GM13976 (cell line): ENCODE results near the gene PKP3.
"Not testable (repeated sequence)": the region's sequence is repeated elsewhere in the genome, so short reads cannot be mapped to it uniquely, and the experiment has no call there.

ENCODE experiments used
- DNase-seq: peaks from one replicate; pipeline ENCODE4 v3.0.0; 2012; ENCODE audit warnings: low spot score
- CTCF ChIP-seq: IDR thresholded peaks from 2 replicates; pipeline ENCODE4 v1.5.1; 2012; ENCODE audit warnings: borderline replicate concordance, mild to moderate bottlenecking; ENCODE audit not compliant: insufficient read depth; ENCODE audit errors: extremely low read depth, missing control alignments, control extremely low read depth
- in situ Hi-C: fragments of 300-500 bp; cut with MboI; formaldehyde crosslinking; loops from one replicate; pipeline ENCODE4 v1.12.0; 2022; ENCODE audit warnings: low sequenced_read_pairs, mixed read lengths, inconsistent platforms; ENCODE audit not compliant: unreplicated experiment

Gene PKP3

GRCh38 chr11:434496-434895 is 40.5 kb downstream of the PKP3 start:
- in situ Hi-C loops = no loop called here
- no peak for TF ChIP-seq CTCF

GRCh38 chr11:434999-435740 is 41.2 kb downstream of the PKP3 start:
- DNase-seq, in situ Hi-C loops: not testable (repeated sequence)

More at GRCh38 chr11:434496-434895, 40.5 kb downstream of the PKP3 start:
- DNase-seq = no peak

- DNase-seq = no peak
Observed at GRCh38 chr11:437228-437870, 43.3 kb downstream of the PKP3 start.

GRCh38 chr11:438101-438844 is 44.3 kb downstream of the PKP3 start:
- TF ChIP-seq CTCF = no peak
- in situ Hi-C loops = no loop called here
- no peak for DNase-seq

More at GRCh38 chr11:437228-437870, 43.3 kb downstream of the PKP3 start:
- in situ Hi-C loops = no loop called here
- no peak for TF ChIP-seq CTCF

- TF ChIP-seq CTCF = no peak
- in situ Hi-C loops = no loop called here
- no peak for DNase-seq
Observed at GRCh38 chr11:439315-440064, 45.5 kb downstream of the PKP3 start.

- in situ Hi-C loops = no loop called here
- no peak for DNase-seq
Observed at GRCh38 chr11:440065-441042, 46.3 kb downstream of the PKP3 start.

More at GRCh38 chr11:440065-441042, 46.3 kb downstream of the PKP3 start:
- peak; percentile 1 for TF ChIP-seq CTCF
